GM10248 (cell line): ENCODE data around the gene TNFRSF17.

Experiments used
- CTCF ChIA-PET: fragments of 300-600 bp; sonication (Branson Sonifier 250); formaldehyde crosslinking; extraction: SDS; loops from one replicate; lab custom pipeline; 2021; ENCODE audit warnings: antibody characterized with exemption; lab: Yijun Ruan, JAX
- POLR2A ChIA-PET: fragments of 350-650 bp; sonication (Branson Sonifier 250); formaldehyde crosslinking; extraction: SDS; loops from one replicate; lab custom pipeline; 2020; ENCODE audit warnings: antibody characterized with exemption; lab: Yijun Ruan, JAX
- DNase-seq: peaks from one replicate; pipeline ENCODE4 v3.0.0; 2012; ENCODE audit errors: extremely low spot score
- CTCF ChIP-seq: IDR thresholded peaks from 2 replicates; pipeline ENCODE4 v1.5.1; 2012; ENCODE audit warnings: mild to moderate bottlenecking, low read depth; ENCODE audit errors: extremely low read depth, missing control alignments, control extremely low read depth

TNFRSF17 gene

GRCh38 chr16:11979013-11979672 lies 14.1 kb downstream of the TNFRSF17 start:
- POLR2A ChIA-PET, result no interaction called here
- DNase-seq, result no peak
- CTCF ChIA-PET, result interaction anchor here (0.9 to 3.4 kb wide), 7 partner anchors 10 to 30 kb away, joined by 3 to 12 read pairs (median 4); partner anchors contain the start of gene TNFRSF17
- no peak for TF ChIP-seq CTCF

- POLR2A ChIA-PET, result no interaction called here
- peak; percentile 45 for DNase-seq
- CTCF ChIA-PET, result interaction anchor here (1.0 to 1.3 kb wide), 3 partner anchors 12 to 88 kb away, joined by 3 read pairs; no protein-coding TSS in a partner anchor
- TF ChIP-seq CTCF, result no peak
Observed at GRCh38 chr16:11980136-11980844, 15.3 kb downstream of the TNFRSF17 start.

- CTCF ChIA-PET, result interaction anchor here (1.3 kb wide), 1 partner anchor 9 kb away, joined by 4 read pairs; no protein-coding TSS in a partner anchor
- TF ChIP-seq CTCF, result no peak
- POLR2A ChIA-PET, result no interaction called here
- DNase-seq, result no peak
Observed at GRCh38 chr16:11985250-11985649, 20.2 kb downstream of the TNFRSF17 start.

GRCh38 chr16:11986521-11987057 lies 21.6 kb downstream of the TNFRSF17 start:
- POLR2A ChIA-PET, result interaction anchor here (0.6 kb wide), 1 partner anchor 474 kb away, joined by 4 read pairs; no protein-coding TSS in a partner anchor
- no peak for TF ChIP-seq CTCF

GRCh38 chr16:11988258-11988978 lies 23.4 kb downstream of the TNFRSF17 start:
- no peak for TF ChIP-seq CTCF
- POLR2A ChIA-PET, result interaction anchor here (1.2 kb wide), 1 partner anchor 12 kb away, joined by 5 read pairs; the partner anchor contains the start of gene SNX29
- no peak for DNase-seq
- CTCF ChIA-PET, result interaction anchor here (1.0 to 2.8 kb wide), 4 partner anchors 10 to 39 kb away, joined by 3 to 8 read pairs (median 6); partner anchors contain the start of gene SNX29

More at GRCh38 chr16:11986521-11987057, 21.6 kb downstream of the TNFRSF17 start:
- DNase-seq, result no peak
- CTCF ChIA-PET, result interaction anchor here (0.8 to 2.0 kb wide), 5 partner anchors 8 to 38 kb away, joined by 3 to 6 read pairs (median 4); no protein-coding TSS in a partner anchor
